Hepatocyte (in vitro differentiated cells): ENCODE results near the gene TRAF3IP1.

Experiments used
- EZH2phosphoT487 ChIP-seq: fragments of 200-600 bp; sonication (generic); IDR thresholded peaks from one replicate; pipeline ENCODE4 v1.6.1; 2018; ENCODE audit warnings: antibody characterized with exemption, mild to moderate bottlenecking, low read depth, moderate library complexity; ENCODE audit not compliant: unreplicated experiment, severe bottlenecking
- TF ChIP-seq, protein P1 (sequence below): fragments of 200-600 bp; sonication (generic); IDR thresholded peaks from 2 replicates; pipeline ENCODE4 v1.5.1; 2016; ENCODE audit warnings: antibody characterized with exemption, mild to moderate bottlenecking; ENCODE audit not compliant: poor library complexity

DNA sequence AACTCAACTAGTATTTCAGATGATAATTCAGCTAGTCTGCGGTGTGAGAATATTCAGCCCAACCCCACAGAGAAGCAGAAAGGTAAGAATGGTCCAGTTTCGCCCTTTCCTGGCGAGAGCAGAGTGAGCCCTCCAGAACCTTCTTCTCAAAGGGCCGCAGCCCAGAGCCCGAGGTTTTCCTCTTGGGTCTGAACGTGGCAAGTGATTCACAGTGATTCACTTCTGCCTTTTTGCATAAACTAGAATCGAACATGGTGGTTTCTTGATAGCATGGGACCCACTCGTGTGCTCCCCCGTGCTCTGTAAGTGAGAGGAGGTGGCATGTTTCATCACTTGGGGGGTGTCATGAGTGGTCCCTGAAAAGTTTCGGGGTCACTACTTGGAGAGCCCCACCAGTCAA, 24.2 kb downstream of the TRAF3IP1 start:
- TF ChIP-seq, protein P1, sequence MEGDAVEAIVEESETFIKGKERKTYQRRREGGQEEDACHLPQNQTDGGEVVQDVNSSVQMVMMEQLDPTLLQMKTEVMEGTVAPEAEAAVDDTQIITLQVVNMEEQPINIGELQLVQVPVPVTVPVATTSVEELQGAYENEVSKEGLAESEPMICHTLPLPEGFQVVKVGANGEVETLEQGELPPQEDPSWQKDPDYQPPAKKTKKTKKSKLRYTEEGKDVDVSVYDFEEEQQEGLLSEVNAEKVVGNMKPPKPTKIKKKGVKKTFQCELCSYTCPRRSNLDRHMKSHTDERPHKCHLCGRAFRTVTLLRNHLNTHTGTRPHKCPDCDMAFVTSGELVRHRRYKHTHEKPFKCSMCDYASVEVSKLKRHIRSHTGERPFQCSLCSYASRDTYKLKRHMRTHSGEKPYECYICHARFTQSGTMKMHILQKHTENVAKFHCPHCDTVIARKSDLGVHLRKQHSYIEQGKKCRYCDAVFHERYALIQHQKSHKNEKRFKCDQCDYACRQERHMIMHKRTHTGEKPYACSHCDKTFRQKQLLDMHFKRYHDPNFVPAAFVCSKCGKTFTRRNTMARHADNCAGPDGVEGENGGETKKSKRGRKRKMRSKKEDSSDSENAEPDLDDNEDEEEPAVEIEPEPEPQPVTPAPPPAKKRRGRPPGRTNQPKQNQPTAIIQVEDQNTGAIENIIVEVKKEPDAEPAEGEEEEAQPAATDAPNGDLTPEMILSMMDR: no peak
- no peak for TF ChIP-seq EZH2phosphoT487
